GM12878 (cell line): ENCODE data around the gene ME1. TPM values are rescaled to one million over a fixed set of nuclear protein-coding genes. Genes with fewer than 3 reads are reported as not detected.
"Not testable (repeated sequence)": the region's sequence is repeated elsewhere in the genome, so short reads cannot be mapped to it uniquely, and the experiment has no call there.

Source experiments
- ATAC-seq: fragments of 200-7000 bp; cut with Tn5 transposase; 3 replicates; pipeline ENCODE4 v1.9.1; 2020; ENCODE audit warnings: mild to moderate bottlenecking, moderate library complexity
- BruUV-seq: library from RNA; stranded (reverse); fragments of 400-500 nt; replicated peaks from 2 replicates; lab custom pipeline; 2021; lab: Mats Ljungman, UMichigan
- CTCF ChIA-PET: fragments of 300-600 bp; sonication (Branson Sonifier 250); formaldehyde crosslinking; extraction: SDS; loops from one replicate; lab custom pipeline; 2021; ENCODE audit warnings: inconsistent platforms; lab: Yijun Ruan, JAX
- POLR2A ChIA-PET: fragments of 350-600 bp; formaldehyde crosslinking; extraction: SDS; loops from one replicate; lab custom pipeline; 2021; ENCODE audit warnings: inconsistent platforms; lab: Charles Lee
- RAD21 ChIA-PET: fragments of 300-600 bp; sonication (Branson Sonifier 250); formaldehyde crosslinking; loops from one replicate; lab custom pipeline; 2023; ENCODE audit warnings: antibody characterized with exemption; ENCODE audit not compliant: unreplicated experiment; lab: Charles Lee
- SMC1A ChIA-PET: fragments of 300-600 bp; sonication (Branson Sonifier 250); formaldehyde crosslinking; loops from one replicate; lab custom pipeline; 2023; ENCODE audit not compliant: unreplicated experiment, uncharacterized antibody; lab: Charles Lee
- DNase-seq: peaks from one replicate; pipeline ENCODE4 v3.0.0-alpha.2; 2011; ENCODE audit warnings: low read depth, low spot score
- FAIRE-seq: peaks from 3 replicates; lab custom pipeline; 2011; peaks lifted over from hg19 to GRCh38; lab: Jason Lieb, UNC
- H2AFZ ChIP-seq: 2 replicates; pipeline ENCODE4 v1.6.0; 2011; ENCODE audit warnings: low read depth, low read length, control low read depth; ENCODE audit not compliant: control insufficient read depth
- H3K27ac ChIP-seq: 2 replicates; pipeline ENCODE4 v1.5.1; 2011; ENCODE audit warnings: control low read depth; ENCODE audit not compliant: control insufficient read depth, insufficient read depth
- H3K27me3 ChIP-seq, 2 experiments: replicated peaks in 1 of 2; 2 replicates each; pipeline versions ENCODE4 v1.6.0 to v1.6.1; 2011; ENCODE audit warnings: low read length in 1 of 2; ENCODE audit not compliant: control insufficient read depth in 2 of 2, insufficient read depth in 2 of 2
- H3K36me3 ChIP-seq, 2 experiments: 2 replicates each; pipeline ENCODE4 v1.5.1; 2011; ENCODE audit warnings: low read length in 1 of 2; ENCODE audit not compliant: control insufficient read depth in 2 of 2, insufficient read depth in 2 of 2
- H3K4me1 ChIP-seq: 2 replicates; pipeline ENCODE4 v1.6.1; 2011; ENCODE audit warnings: mild to moderate bottlenecking, low read length, moderate library complexity, mixed read lengths; ENCODE audit not compliant: control insufficient read depth, insufficient read depth
- H3K4me2 ChIP-seq: 2 replicates; pipeline ENCODE4 v1.6.0; 2011; ENCODE audit warnings: control low read depth; ENCODE audit not compliant: control insufficient read depth, insufficient read depth
- H3K4me3 ChIP-seq: fragments of 200-600 bp; sonication (generic); 2 replicates; pipeline ENCODE4 v1.5.1; 2016
- H3K79me2 ChIP-seq: 2 replicates; pipeline ENCODE4 v1.6.0; 2011; ENCODE audit warnings: low read length; ENCODE audit not compliant: control insufficient read depth, insufficient read depth
- H3K9ac ChIP-seq: 2 replicates; pipeline ENCODE4 v1.8.0; 2011; ENCODE audit warnings: low read length, control low read depth, mixed read lengths; ENCODE audit not compliant: control insufficient read depth, insufficient read depth
- H3K9me3 ChIP-seq: replicated peaks from 3 replicates; pipeline ENCODE4 v1.5.1; 2011; ENCODE audit warnings: mild to moderate bottlenecking, low read length; ENCODE audit not compliant: control insufficient read depth, insufficient read depth
- H4K20me1 ChIP-seq: 2 replicates; pipeline ENCODE4 v1.6.0; 2011; ENCODE audit not compliant: control insufficient read depth, insufficient read depth
- CTCF ChIP-seq, 3 experiments: IDR thresholded peaks in 2 of 3; conservative IDR thresholded peaks in 1 of 3; 2 replicates each; pipeline ENCODE4 v1.5.1; 2011; ENCODE audit warnings: low read depth in 3 of 3, low read length in 3 of 3, mild to moderate bottlenecking in 3 of 3, control low read depth in 2 of 3, moderate library complexity in 2 of 3, inconsistent platforms in 1 of 3, mixed read lengths in 1 of 3; ENCODE audit not compliant: control insufficient read depth in 2 of 3, insufficient read depth in 1 of 3; ENCODE audit errors: extremely low read depth in 1 of 3
- FOS ChIP-seq: IDR thresholded peaks from 3 replicates; pipeline ENCODE4 v1.6.1; 2011; ENCODE audit warnings: borderline replicate concordance; ENCODE audit not compliant: insufficient read length; ENCODE audit errors: extremely low read depth
- IKZF1 ChIP-seq: fragments of 450-650 bp; conservative IDR thresholded peaks from 2 replicates; pipeline ENCODE4 v1.6.1; 2017; ENCODE audit warnings: antibody characterized with exemption, mild to moderate bottlenecking
- IRF5 ChIP-seq: fragments of 450-650 bp; IDR thresholded peaks from 2 replicates; pipeline ENCODE4 v1.6.1; 2017; ENCODE audit warnings: borderline replicate concordance
- MTA2 ChIP-seq: fragments of 450-650 bp; IDR thresholded peaks from 2 replicates; pipeline ENCODE4 v1.6.1; 2016; ENCODE audit warnings: low read depth, mild to moderate bottlenecking, moderate library complexity
- MXI1 ChIP-seq: fragments of 150-350 bp; IDR thresholded peaks from 2 replicates; pipeline ENCODE4 v1.6.1; 2011; ENCODE audit warnings: low read depth, mild to moderate bottlenecking, inconsistent platforms, low read length, improper control_type of control experiment
- MYC ChIP-seq: IDR thresholded peaks from 2 replicates; pipeline ENCODE4 v1.6.1; 2011; ENCODE audit warnings: mild to moderate bottlenecking, low read length, moderate library complexity, inconsistent platforms; ENCODE audit not compliant: insufficient read depth, insufficient replicate concordance, insufficient read length, severe bottlenecking
- SMC3 ChIP-seq: IDR thresholded peaks from 2 replicates; pipeline ENCODE4 v1.6.1; 2011; ENCODE audit warnings: low read length, improper control_type of control experiment, borderline replicate concordance
- SP1 ChIP-seq: IDR thresholded peaks from one replicate; pipeline ENCODE4 v1.6.1; 2011; ENCODE audit warnings: low read depth, low read length
- SPI1 ChIP-seq: IDR thresholded peaks from 2 replicates; pipeline ENCODE4 v1.6.1; 2011; ENCODE audit warnings: low read depth, mild to moderate bottlenecking, low read length, moderate library complexity, borderline replicate concordance; ENCODE audit not compliant: insufficient read depth
- TCF12 ChIP-seq: IDR thresholded peaks from 2 replicates; pipeline ENCODE4 v1.6.1; 2011; ENCODE audit warnings: low read depth, mild to moderate bottlenecking, low read length
- ZNF217 ChIP-seq: fragments of 450-650 bp; IDR thresholded peaks from 2 replicates; pipeline ENCODE4 v1.6.1; 2017; ENCODE audit warnings: antibody characterized with exemption, mild to moderate bottlenecking
- WGBS: methylation state at CpG from one replicate; pipeline ENCODE4 v1.1.6; 2016; ENCODE audit warnings: low lambda C conversion rate; ENCODE audit not compliant: insufficient replicate concordance, insufficient coverage; ENCODE audit errors: missing lambda C conversion rate; 5-methylcytosine and 5-hydroxymethylcytosine counted together
- in situ Hi-C: fragments of 300-500 bp; cut with MboI; formaldehyde crosslinking; loops from 9 replicates; pipeline ENCODE4 v1.14.3; 2018; ENCODE audit warnings: mixed read lengths
- intact Hi-C: fragments of 100-400 bp; cut with micrococcal nuclease; formaldehyde crosslinking; loops from one replicate; pipeline ENCODE4 v1.14.2; 2022; ENCODE audit not compliant: unreplicated experiment
- polyA plus RNA-seq, 11 experiments: library from polyadenylated mRNA; depleted of rRNA in 4 of 11; unstranded in 6 of 11; stranded (reverse) in 5 of 11; fragments of >200 nt; fragmentation: Nextera tagmentation in 4 of 11; fragmentation: Illumina TruSeq in 1 of 11; extraction: Ambion mirVana in 4 of 11; extraction: Trizol in 1 of 11; gene quantifications; 1 replicate in 1 of 11; 2 replicates in 10 of 11; pipeline versions ENCODE4 v1.2.1 to v1.2.3, GENCODE V29; 2011 to 2016; ENCODE audit warnings: inconsistent platforms in 2 of 11, missing spikeins in 2 of 11, low read depth in 1 of 11
- total RNA-seq, 4 experiments: library from RNA; depleted of rRNA in 3 of 4; stranded (reverse); fragments of >200 nt in 3 of 4; fragmentation: Illumina TruSeq in 1 of 4; extraction: Trizol in 1 of 4; gene quantifications; 2 replicates each; pipeline versions ENCODE4 v1.2.1 to v1.2.3, GENCODE V29; 2013 to 2021

ME1 gene
- total and polyA plus RNA-seq, 10 of the 15 experiments (the other 5 are each of a cell fraction or from before 2014, with no cell fraction given), result 3.6 to 11.8 (median 8.4) TPM

DNA sequence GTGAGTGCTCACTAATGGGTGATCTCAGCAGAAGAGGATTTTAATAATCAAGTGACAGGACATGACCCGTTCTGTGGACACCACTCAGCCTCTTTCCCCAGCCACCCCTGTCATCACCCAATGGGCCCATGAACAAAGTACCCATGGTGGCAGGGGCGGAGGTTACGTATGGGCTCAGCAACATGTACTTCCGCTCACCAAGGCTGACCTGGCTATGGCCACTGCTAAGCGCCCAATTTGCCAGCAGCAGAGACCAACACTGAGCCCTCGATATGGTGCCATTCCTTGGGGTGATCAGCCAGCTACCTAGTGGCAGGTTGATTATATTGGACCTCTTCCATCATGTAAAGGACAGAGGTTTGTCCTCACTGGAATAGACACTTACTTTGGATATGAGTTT is 68.5 kb downstream of the ME1 start:
- RAD21 ChIA-PET, POLR2A ChIA-PET, H2AFZ ChIP-seq, in situ Hi-C loops, BruUV-seq, H3K9me3 ChIP-seq, intact Hi-C loops, ATAC-seq, H4K20me1 ChIP-seq, H3K4me3 ChIP-seq, H3K4me1 ChIP-seq, H3K4me2 ChIP-seq, H3K9ac ChIP-seq, SMC1A ChIA-PET, H3K79me2 ChIP-seq, H3K27me3 ChIP-seq, DNase-seq, H3K36me3 ChIP-seq, H3K27ac ChIP-seq, CTCF ChIA-PET, FAIRE-seq: not testable (repeated sequence)
- WGBS, result 49% methylated on average over 6 of the region's 6 CpGs

DNA sequence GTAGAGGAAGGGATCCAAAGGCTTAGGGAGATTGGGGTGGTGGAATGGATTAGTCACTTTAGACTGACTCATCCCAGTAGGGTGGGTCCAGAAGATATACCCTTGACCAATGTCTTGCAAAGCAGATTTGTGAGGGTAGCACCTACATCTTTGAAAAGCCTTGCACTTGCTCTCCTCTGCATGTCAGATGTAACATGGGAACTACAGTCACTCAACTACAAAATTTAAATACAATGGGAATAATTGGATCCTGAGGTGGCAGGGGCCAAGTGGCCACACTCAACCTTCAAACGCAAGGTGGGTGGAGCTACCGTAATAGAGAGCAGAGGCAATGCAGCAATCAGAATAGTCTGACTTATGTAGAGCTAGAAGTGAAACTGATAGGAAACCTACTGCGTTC is 71.2 kb downstream of the ME1 start:
- TF ChIP-seq SP1 (no peak), FOS (no peak), SMC3 (no peak), CTCF (IDR thresholded peaks at IDR 0.05 in 2 of 3, conservative IDR thresholded peaks at IDR 0.05 in 1 of 3; ENCODE audit: control insufficient read depth in 2 of 3, extremely low read depth in 1 of 3, insufficient read depth in 1 of 3, low read depth in 3 of 3, low read length in 3 of 3) (no peak), TCF12 (no peak), SPI1 (no peak), MXI1 (no peak), IKZF1 (no peak), MYC (no peak), MTA2 (no peak), ZNF217 (no peak), IRF5 (no peak)
- POLR2A ChIA-PET, result no interaction called here
- H3K27ac ChIP-seq, result no peak overlapping the region
- in situ Hi-C loops (no loop called here), intact Hi-C loops (no loop called here)
- CTCF ChIA-PET, result interaction anchor here (1.3 kb wide), 1 partner anchor 8 kb away, joined by 4 read pairs; no protein-coding TSS in a partner anchor
- no peaks in the 10 kb centered on the region for H3K27me3 ChIP-seq
- no peak overlapping the region for H3K9ac ChIP-seq
- ATAC-seq, result no peak
- FAIRE-seq, result no peak
- SMC1A ChIA-PET, result interaction anchor here (0.8 kb wide), 1 partner anchor 8 kb away, joined by 3 read pairs; no protein-coding TSS in a partner anchor
- RAD21 ChIA-PET, result no interaction called here
- no peak overlapping the region for H2AFZ ChIP-seq
- no peak overlapping the region for H3K4me2 ChIP-seq
- 70% methylated on average over 3 of the region's 3 CpGs for WGBS
- no peaks in the 10 kb centered on the region for H3K4me1 ChIP-seq
- no peak overlapping the region for H3K4me3 ChIP-seq
- H3K36me3 ChIP-seq, result no peaks in the 10 kb centered on the region
- H3K9me3 ChIP-seq, result no peaks in the 10 kb centered on the region; the same call in 2 of the 3 replicates
- no peaks in the 10 kb centered on the region for H3K79me2 ChIP-seq
- BruUV-seq, result no TSS peak
- DNase-seq, result no peak
- no peaks in the 10 kb centered on the region for H4K20me1 ChIP-seq
